Lower lobe of right lung (tissue), 2 donors: ENCODE results near the gene ABR. TPM values are rescaled to one million over a fixed set of nuclear protein-coding genes. Genes with fewer than 3 reads are reported as not detected.

Experiments used
- ATAC-seq, 2 donors: fragments of 200-7000 bp; cut with Tn5 transposase; one replicate each; pipeline ENCODE4 v1.9.1; 2020 to 2022; ENCODE audit warnings: mild to moderate bottlenecking in 2 of 2, moderate library complexity in 2 of 2
- DNase-seq: peaks from one replicate; pipeline ENCODE4 v3.0.0-alpha.2; 2020
- H3K27ac ChIP-seq: fragments of 200-600 bp; one replicate; pipeline ENCODE4 v1.8.0; 2022
- H3K27me3 ChIP-seq: fragments of 200-600 bp; one replicate; pipeline ENCODE4 v1.8.0; 2022; ENCODE audit warnings: low read depth
- H3K36me3 ChIP-seq: fragments of 200-600 bp; one replicate; pipeline ENCODE4 v1.8.0; 2022; ENCODE audit warnings: mild to moderate bottlenecking
- H3K4me1 ChIP-seq: fragments of 200-600 bp; one replicate; pipeline ENCODE4 v1.8.0; 2022
- H3K4me3 ChIP-seq: fragments of 200-600 bp; one replicate; pipeline ENCODE4 v1.8.0; 2022; ENCODE audit warnings: mild to moderate bottlenecking
- H3K9me3 ChIP-seq: fragments of 200-600 bp; one replicate; pipeline ENCODE4 v1.8.0; 2022
- CTCF ChIP-seq: fragments of 200-600 bp; IDR thresholded peaks from one replicate; pipeline ENCODE4 v1.8.0; 2022; ENCODE audit warnings: antibody characterized with exemption, mild to moderate bottlenecking
- intact Hi-C: fragments of 100-400 bp; cut with DNase I; formaldehyde crosslinking; loops from one replicate; pipeline ENCODE4 v1.11.0; 2022
- total RNA-seq: library from RNA; stranded (reverse); fragmentation: NEBNext Ultra II Directional; extraction: Animal tissue kit (Norgen Biotek cat#: 25700); gene quantifications from one replicate; pipeline ENCODE4 v1.2.1, GENCODE V29; 2021
- donor health status: DM: no; HTN: yes; CAD: no; lungs with severe emphysema.

The ABR gene
- total RNA-seq, 1 donor from 2014 or later: 212 TPM

GRCh38 chr17:1042486-1042885, 137.3 kb downstream of the ABR start:
- peaks cover 64% of the 10 kb centered on the region for H3K4me1 ChIP-seq
- no peak overlapping the region for H3K4me3 ChIP-seq
- H3K27me3 ChIP-seq: no peaks in the 10 kb centered on the region
- H3K27ac ChIP-seq: peak overlapping the region; percentile 84
- intact Hi-C loops: no loop called here
- no peak for ATAC-seq
- no peak for TF ChIP-seq CTCF
- peaks cover 26% of the 10 kb centered on the region for H3K36me3 ChIP-seq
- DNase-seq: peak; percentile 6
- no peaks in the 10 kb centered on the region for H3K9me3 ChIP-seq

GRCh38 chr17:1041746-1042145, 138.0 kb downstream of the ABR start:
- peaks cover 24% of the 10 kb centered on the region for H3K36me3 ChIP-seq
- peak; percentile 26 for DNase-seq
- H3K4me3 ChIP-seq: no peak overlapping the region
- no peaks in the 10 kb centered on the region for H3K9me3 ChIP-seq
- TF ChIP-seq CTCF: no peak
- H3K4me1 ChIP-seq: peaks cover 59% of the 10 kb centered on the region
- H3K27me3 ChIP-seq: no peaks in the 10 kb centered on the region
- no peak overlapping the region for H3K27ac ChIP-seq
- intact Hi-C loops: no loop called here
- ATAC-seq: no peak

- no peak for TF ChIP-seq CTCF
- intact Hi-C loops: no loop called here
- Histone ChIP-seq H3K27me3 (no peaks in the 10 kb centered on the region), H3K36me3 (peaks cover 11% of the 10 kb centered on the region), H3K4me1 (peaks cover 54% of the 10 kb centered on the region), H3K4me3 (peak overlapping the region; percentile 30), H3K27ac (peak overlapping the region; percentile 80), H3K9me3 (no peaks in the 10 kb centered on the region)
- DNase-seq (peak; percentile 51), ATAC-seq (peak; percentile 2 to 9)
These were observed 139.6 kb downstream of the ABR start for GRCh38 chr17:1040216-1040600.

GRCh38 chr17:1039511-1040215, 140.1 kb downstream of the ABR start:
- H3K4me1 ChIP-seq: peaks cover 52% of the 10 kb centered on the region
- ATAC-seq: peak; percentile 80 to 91
- intact Hi-C loops: no loop called here

GRCh38 chr17:1039123-1039507, 140.7 kb downstream of the ABR start:
- no peaks in the 10 kb centered on the region for H3K9me3 ChIP-seq
- peak in 1 of 2 donors; percentile 3 for ATAC-seq
- H3K36me3 ChIP-seq: peaks cover 11% of the 10 kb centered on the region
- no peak for TF ChIP-seq CTCF
- peak overlapping the region; percentile 80 for H3K27ac ChIP-seq
- intact Hi-C loops: no loop called here
- peaks cover 47% of the 10 kb centered on the region for H3K4me1 ChIP-seq
- H3K27me3 ChIP-seq: no peaks in the 10 kb centered on the region
- peak overlapping the region; percentile 30 for H3K4me3 ChIP-seq
- no peak for DNase-seq

More at GRCh38 chr17:1039511-1040215, 140.1 kb downstream of the ABR start:
- peaks cover 11% of the 10 kb centered on the region for H3K36me3 ChIP-seq
- H3K27me3 ChIP-seq: no peaks in the 10 kb centered on the region
- peak; percentile 92 for DNase-seq
- no peaks in the 10 kb centered on the region for H3K9me3 ChIP-seq
- H3K27ac ChIP-seq: peak overlapping the region; percentile 80
- H3K4me3 ChIP-seq: peak overlapping the region; percentile 30
- no peak for TF ChIP-seq CTCF
